GM12892 (cell line): ENCODE results near the gene SPNS2.

ENCODE experiments used
- POLR2A ChIP-seq: IDR thresholded peaks from 2 replicates; pipeline ENCODE4 v1.6.1; 2011; ENCODE audit warnings: low read depth, low read length, control low read depth
- POLR2AphosphoS5 ChIP-seq: IDR thresholded peaks from 2 replicates; pipeline ENCODE4 v1.6.1; 2011; ENCODE audit warnings: low read depth, low read length, control low read depth
- TAF1 ChIP-seq: IDR thresholded peaks from 2 replicates; pipeline ENCODE4 v1.6.1; 2011; ENCODE audit warnings: low read depth, mild to moderate bottlenecking, control low read depth, low read length, borderline replicate concordance

GRCh38 chr17:4586043-4586442 lies 87.4 kb downstream of the SPNS2 start:
- TF ChIP-seq POLR2A (no peak), POLR2AphosphoS5 (no peak), TAF1 (no peak)
